Metanephros (tissue), 1 donor: ENCODE measurements around the gene NTN5. TPM values are rescaled to one million over a fixed set of nuclear protein-coding genes. Genes with fewer than 3 reads are reported as not detected.

ENCODE experiments used
- total RNA-seq: library from RNA; depleted of rRNA; stranded (reverse); fragments of >200 nt; gene quantifications from one replicate; pipeline ENCODE4 v1.2.3, GENCODE V29; 2014

NTN5 gene, protein sequence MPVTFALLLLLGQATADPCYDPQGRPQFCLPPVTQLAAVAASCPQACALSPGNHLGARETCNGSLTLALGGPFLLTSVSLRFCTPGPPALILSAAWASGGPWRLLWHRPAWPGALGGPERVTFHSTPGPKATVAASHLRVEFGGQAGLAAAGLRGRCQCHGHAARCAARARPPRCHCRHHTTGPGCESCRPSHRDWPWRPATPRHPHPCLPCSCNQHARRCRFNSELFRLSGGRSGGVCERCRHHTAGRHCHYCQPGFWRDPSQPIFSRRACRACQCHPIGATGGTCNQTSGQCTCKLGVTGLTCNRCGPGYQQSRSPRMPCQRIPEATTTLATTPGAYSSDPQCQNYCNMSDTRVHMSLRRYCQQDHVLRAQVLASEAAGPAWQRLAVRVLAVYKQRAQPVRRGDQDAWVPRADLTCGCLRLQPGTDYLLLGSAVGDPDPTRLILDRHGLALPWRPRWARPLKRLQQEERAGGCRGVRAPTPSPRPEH
- 0.76 TPM for total RNA-seq

DNA sequence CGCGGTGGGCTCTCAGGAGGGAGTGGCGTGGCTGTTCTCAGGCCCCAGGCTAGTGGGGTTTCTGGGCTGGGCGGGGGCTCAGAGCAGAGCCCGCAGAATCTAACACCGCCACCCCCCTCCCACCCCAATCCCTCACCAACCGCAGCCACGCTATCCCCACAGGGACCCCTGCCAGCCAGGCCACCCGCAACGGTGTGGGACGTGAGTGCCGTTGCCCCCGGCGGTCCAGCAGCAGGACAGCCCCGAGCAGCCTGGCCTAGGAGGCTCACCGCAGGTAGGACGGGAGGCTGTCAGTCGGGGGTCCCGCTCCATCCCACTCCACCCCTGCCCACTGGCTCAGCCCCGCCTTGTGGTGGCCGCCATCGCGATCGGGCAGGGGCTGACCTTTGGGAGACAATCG is at the start of gene NTN5:
NTN5 (minus strand) TSS at position 24 of the 400 bp plus-strand sequence. CDS start 2,031 bp downstream, outside the sequence.

GRCh38 chr19:48719263-48720171 is 46.7 kb upstream of the NTN5 start, which contains the start of gene MAMSTR:
Gene MAMSTR (minus strand): TSS chr19:48719725. CDS start chr19:48719031, 694 bp downstream.

DNA sequence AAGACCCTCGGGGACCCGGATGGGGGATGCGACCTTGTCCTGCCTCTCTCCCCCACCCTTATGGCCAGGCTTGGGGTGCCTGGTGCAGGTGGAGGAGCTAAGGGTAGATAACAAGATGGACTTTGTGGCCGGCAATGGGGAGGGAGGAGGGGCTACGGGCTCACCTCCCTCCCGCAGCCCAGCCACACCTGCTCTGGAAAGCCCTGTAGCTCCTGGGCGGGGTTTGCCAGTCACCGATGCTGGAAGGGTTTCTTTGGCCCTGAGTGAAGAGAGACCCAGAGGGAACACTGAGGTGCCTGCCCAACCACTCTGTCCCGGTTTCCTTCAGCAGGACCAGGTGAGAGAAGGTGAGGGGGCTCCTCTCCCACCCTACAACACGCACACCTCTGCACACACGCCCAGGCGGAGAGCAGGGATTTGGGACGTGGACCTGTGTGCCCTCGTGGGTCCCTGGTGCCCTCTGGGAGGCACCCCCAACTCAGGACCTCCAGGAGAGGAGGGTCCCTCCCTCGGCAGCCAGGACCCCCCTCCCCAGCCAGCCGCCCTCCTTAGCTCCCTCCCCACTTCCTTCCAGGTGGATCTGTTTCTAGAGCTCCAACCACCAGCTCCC is 23.0 kb upstream of the NTN5 start, which contains the start of gene FUT2:
FUT2 (plus strand) TSS at position 229 of the 610 bp plus-strand sequence. CDS start 6,986 bp downstream, outside the sequence.

DNA sequence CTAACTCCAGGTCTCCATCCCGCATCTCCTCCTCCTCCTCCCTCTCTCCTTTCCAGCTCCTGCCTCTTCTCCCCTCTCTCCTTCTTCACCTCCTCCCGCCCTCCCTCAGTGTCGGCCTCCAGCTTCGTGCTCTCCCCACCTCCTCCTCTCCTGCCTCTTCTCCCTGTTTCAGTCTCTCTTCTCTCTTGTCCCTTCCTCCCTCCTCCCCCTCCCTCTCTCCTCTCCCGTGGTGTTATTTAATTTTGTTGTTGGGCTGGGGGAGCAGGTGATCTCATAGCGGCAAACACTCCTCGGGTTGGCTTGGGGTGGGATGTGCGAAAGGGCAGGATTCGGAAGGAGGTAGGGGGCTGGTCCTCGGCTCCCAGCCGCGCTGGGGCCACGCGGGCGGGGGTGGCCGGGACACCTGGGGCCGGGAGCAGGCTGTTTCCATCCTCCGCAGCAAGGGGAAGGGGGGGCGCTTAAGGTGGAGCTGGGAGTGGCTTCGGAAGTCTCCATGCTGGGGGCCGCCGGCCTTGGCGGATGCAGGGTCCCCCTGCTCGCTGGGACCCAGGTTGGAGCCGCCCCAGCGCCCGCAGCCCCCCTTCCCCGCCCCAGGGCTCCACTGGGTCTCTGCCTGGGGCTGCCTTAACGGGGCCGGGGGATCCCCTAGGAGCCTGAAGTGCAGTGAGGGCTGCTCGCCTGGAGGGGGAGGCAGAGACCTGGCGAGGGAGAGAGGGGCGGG is 26.7 kb downstream of the NTN5 start, which contains the start of gene CA11:
CA11 (minus strand) TSS at position 187 of the 721 bp plus-strand sequence. CDS start 555 bp downstream, outside the sequence.

DNA sequence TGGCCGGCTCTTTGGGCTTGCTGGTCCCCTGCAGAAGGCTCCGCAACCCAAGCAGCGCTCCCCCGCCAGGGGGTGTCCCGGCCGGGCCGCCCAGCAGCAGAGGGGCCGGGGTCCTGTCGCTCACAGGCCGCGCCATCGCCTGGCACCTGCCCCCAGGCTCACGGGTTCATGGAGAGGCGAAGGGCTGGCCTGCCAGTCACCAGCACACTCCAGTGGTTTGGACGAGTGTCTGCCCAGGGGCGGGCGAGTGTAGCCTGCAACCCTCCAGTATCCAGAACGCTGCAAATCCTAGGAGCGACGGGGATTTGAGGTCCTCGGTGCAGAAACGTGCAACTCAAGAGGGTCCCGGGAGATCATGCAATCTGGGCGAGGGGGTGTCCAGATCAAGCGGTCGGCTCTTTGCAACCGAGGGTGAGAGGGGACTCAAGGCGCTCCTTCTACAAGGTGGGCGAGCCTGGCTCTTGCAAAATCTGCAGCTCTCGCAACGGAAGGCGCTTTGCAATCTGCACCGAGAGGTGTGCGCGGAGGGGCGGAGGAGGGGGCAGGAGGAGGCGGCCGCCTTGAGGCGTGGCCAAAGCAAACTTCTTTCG is 35.9 kb downstream of the NTN5 start, which contains the start of gene DBP:
DBP (minus strand) TSS at position 521 of the 590 bp plus-strand sequence; CDS start at position 136, 385 bp downstream.

GRCh38 chr19:48618916-48619691 is 53.7 kb downstream of the NTN5 start, which contains the start of the genes RPL18 and SPHK2:
Gene RPL18 (minus strand): TSS chr19:48619178. CDS start chr19:48619143, 35 bp downstream.
Gene SPHK2 (plus strand): TSS chr19:48619506. CDS start chr19:48620515, 1,009 bp downstream.

DNA sequence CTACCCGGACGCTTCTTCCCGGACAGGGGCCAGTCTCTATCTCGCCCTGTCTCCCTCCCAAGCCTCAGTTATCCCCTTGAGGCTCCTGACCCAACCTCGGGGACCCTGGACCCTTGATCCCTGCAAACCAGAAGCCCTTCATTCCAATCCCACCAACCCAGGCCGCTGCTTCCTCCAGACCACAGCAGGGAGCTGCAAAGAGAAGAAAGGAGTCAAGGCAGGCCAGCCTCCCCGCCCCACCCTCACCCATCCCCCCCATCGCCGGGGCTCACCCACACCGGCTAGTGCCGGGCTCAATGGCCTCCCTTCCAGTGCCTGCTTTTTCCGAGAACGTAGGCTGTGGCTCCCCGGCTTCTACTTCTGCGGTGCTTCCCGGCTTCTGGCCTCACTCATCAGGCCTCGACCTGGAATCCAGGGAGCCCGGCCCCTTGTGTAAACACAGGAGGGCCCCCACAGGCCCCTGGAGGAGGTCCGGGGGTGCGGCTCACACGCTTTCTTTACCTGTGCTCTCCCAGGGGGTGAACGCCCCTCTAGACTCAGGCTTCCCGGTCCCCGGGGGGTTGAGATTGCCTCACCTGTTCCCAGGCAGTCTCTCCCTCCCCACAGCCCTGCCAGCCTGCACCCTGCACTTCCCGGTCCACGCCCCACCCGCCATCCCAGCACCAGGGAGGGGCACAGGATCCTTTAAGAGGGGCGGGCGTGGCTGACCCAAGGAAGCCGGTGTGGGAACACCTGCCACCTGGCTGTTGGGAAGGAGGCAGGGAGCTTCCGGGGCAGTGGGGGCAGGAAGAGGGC is 58.2 kb downstream of the NTN5 start, which contains the start of gene FAM83E:
FAM83E (minus strand) TSS at position 641 of the 795 bp plus-strand sequence. CDS start 1,704 bp downstream, outside the sequence.

Other genes with a start within 250 kb of the NTN5 start
- gene GRWD1, start 227.0 kb downstream of the NTN5 start, total RNA-seq: 20.8 TPM
- gene KCNJ14, start 217.4 kb downstream of the NTN5 start, total RNA-seq: 1.2 TPM
- gene CYTH2, start 203.6 kb downstream of the NTN5 start, total RNA-seq: 52.6 TPM
- gene LMTK3, start 161.2 kb downstream of the NTN5 start, total RNA-seq: 1.9 TPM
- not detected for gene SULT2B1, start 120.8 kb downstream of the NTN5 start, total RNA-seq
- gene SPACA4, start 66.3 kb downstream of the NTN5 start, total RNA-seq: not detected
- 0.88 TPM for gene FAM83E, start 57.9 kb downstream of the NTN5 start, total RNA-seq
- 2,126 TPM for gene RPL18, start 53.8 kb downstream of the NTN5 start, total RNA-seq
- 16.2 TPM for gene SPHK2, start 53.5 kb downstream of the NTN5 start, total RNA-seq
- 17.2 TPM for gene DBP, start 35.6 kb downstream of the NTN5 start, total RNA-seq
- 3.5 TPM for gene CA11, start 26.8 kb downstream of the NTN5 start, total RNA-seq
- 1.5 TPM for gene FUT2, start 23.0 kb upstream of the NTN5 start, total RNA-seq
- gene MAMSTR, start 46.7 kb upstream of the NTN5 start, total RNA-seq: 8.9 TPM
- 23.2 TPM for gene RASIP1, start 67.6 kb upstream of the NTN5 start, total RNA-seq
- gene IZUMO1, start 73.9 kb upstream of the NTN5 start, total RNA-seq: 0.12 TPM
- 5.0 TPM for gene FUT1, start 79.6 kb upstream of the NTN5 start, total RNA-seq
- gene FGF21, start 82.5 kb upstream of the NTN5 start, total RNA-seq: not detected
- gene BCAT2, start 138.0 kb upstream of the NTN5 start, total RNA-seq: 36.3 TPM
- 12.0 TPM for gene HSD17B14, start 163.5 kb upstream of the NTN5 start, total RNA-seq
- 18.1 TPM for gene PLEKHA4, start 195.6 kb upstream of the NTN5 start, total RNA-seq
- gene PPP1R15A, start 199.4 kb upstream of the NTN5 start, total RNA-seq: 71.7 TPM
- 0.29 TPM for gene TULP2, start 225.7 kb upstream of the NTN5 start, total RNA-seq
- 221 TPM for gene NUCB1, start 227.3 kb upstream of the NTN5 start, total RNA-seq